ENCODE results near the gene C1QTNF4.

Gene C1QTNF4

GRCh38 chr11:47595967-47596366 is 1.8 kb upstream of the C1QTNF4 start:
- DNase-seq (ENCODE audit: low read depth, low spot score) = no peak
- H3K4me3 ChIP-seq (ENCODE audit: low read length) = no peak overlapping the region

GRCh38 chr11:47595029-47595428 is 818 bp upstream of the C1QTNF4 start:
- no peak for DNase-seq (ENCODE audit: low read depth, low spot score)
- H3K4me3 ChIP-seq (ENCODE audit: low read length) = no peak overlapping the region

- no peak overlapping the region for H3K4me3 ChIP-seq (ENCODE audit: low read length)
Measured at GRCh38 chr11:47593492-47593933, 698 bp downstream of the C1QTNF4 start.

GRCh38 chr11:47592970-47593369 is 1.2 kb downstream of the C1QTNF4 start:
- no peak overlapping the region for H3K4me3 ChIP-seq (ENCODE audit: low read length)
- DNase-seq (ENCODE audit: low read depth, low spot score) = no peak

More at GRCh38 chr11:47593492-47593933, 698 bp downstream of the C1QTNF4 start:
- no peak for DNase-seq (ENCODE audit: low read depth, low spot score)

GRCh38 chr11:47592251-47592650 is 2.0 kb downstream of the C1QTNF4 start:
- no peak for DNase-seq (ENCODE audit: low read depth, low spot score)
- no peak overlapping the region for H3K4me3 ChIP-seq (ENCODE audit: low read length)

- peak; percentile 37 for DNase-seq (ENCODE audit: low read depth, low spot score)
Measured at GRCh38 chr11:47591764-47592163, 2.4 kb downstream of the C1QTNF4 start.

GRCh38 chr11:47589977-47590861 is 4.0 kb downstream of the C1QTNF4 start:
- no peak for DNase-seq (ENCODE audit: low read depth, low spot score)
- no peak overlapping the region for H3K4me3 ChIP-seq (ENCODE audit: low read length)

More at GRCh38 chr11:47591764-47592163, 2.4 kb downstream of the C1QTNF4 start:
- peak overlapping the region; percentile 15 for H3K4me3 ChIP-seq (ENCODE audit: low read length)

GRCh38 chr11:47589584-47589976 is 4.6 kb downstream of the C1QTNF4 start:
- H3K4me3 ChIP-seq (ENCODE audit: low read length) = no peak overlapping the region
- DNase-seq (ENCODE audit: low read depth, low spot score) = no peak

GRCh38 chr11:47589118-47589517 is 5.1 kb downstream of the C1QTNF4 start:
- H3K4me3 ChIP-seq (ENCODE audit: low read length) = no peak overlapping the region
- DNase-seq (ENCODE audit: low read depth, low spot score) = no peak

- H3K4me3 ChIP-seq (ENCODE audit: low read length) = no peak overlapping the region
- DNase-seq (ENCODE audit: low read depth, low spot score) = no peak
Measured at GRCh38 chr11:47587723-47588326, 6.4 kb downstream of the C1QTNF4 start.

- no peak for DNase-seq (ENCODE audit: low read depth, low spot score)
Measured at GRCh38 chr11:47587039-47587716, 7.0 kb downstream of the C1QTNF4 start.

GRCh38 chr11:47586098-47586855 is 7.9 kb downstream of the C1QTNF4 start, which contains the start of gene FAM180B:
Gene FAM180B (plus strand): TSS chr11:47586678. CDS start chr11:47586769, 91 bp downstream.
- no peak for DNase-seq (ENCODE audit: low read depth, low spot score)
- H3K4me3 ChIP-seq (ENCODE audit: low read length) = no peak within 1 kb of the TSS

More at GRCh38 chr11:47587039-47587716, 7.0 kb downstream of the C1QTNF4 start:
- no peak overlapping the region for H3K4me3 ChIP-seq (ENCODE audit: low read length)

GRCh38 chr11:47583844-47584243 is 10.4 kb downstream of the C1QTNF4 start:
- no peak for DNase-seq (ENCODE audit: low read depth, low spot score)
- no peak overlapping the region for H3K4me3 ChIP-seq (ENCODE audit: low read length)

- peak; percentile 89 for DNase-seq (ENCODE audit: low read depth, low spot score)
- H3K4me3 ChIP-seq (ENCODE audit: low read length) = peak within 1 kb of the TSS; percentile 81
Measured at GRCh38 chr11:47578524-47579494, 15.4 kb downstream of the C1QTNF4 start, which contains the start of the genes KBTBD4 and NDUFS3. Gene KBTBD4 (minus strand): TSS chr11:47578970. CDS start chr11:47578951, 19 bp downstream. Gene NDUFS3 (plus strand): TSS chr11:47579074. CDS start chr11:47579092, 18 bp downstream.

- no peak for DNase-seq (ENCODE audit: low read depth, low spot score)
- H3K4me3 ChIP-seq (ENCODE audit: low read length) = peak overlapping the region; percentile 81
Measured at GRCh38 chr11:47577460-47578041, 16.7 kb downstream of the C1QTNF4 start.

- H3K4me3 ChIP-seq (ENCODE audit: low read length) = no peak overlapping the region
- DNase-seq (ENCODE audit: low read depth, low spot score) = no peak
Measured at GRCh38 chr11:47573321-47573720, 20.9 kb downstream of the C1QTNF4 start.

GRCh38 chr11:47572715-47573255 is 21.4 kb downstream of the C1QTNF4 start:
- DNase-seq (ENCODE audit: low read depth, low spot score) = no peak
- H3K4me3 ChIP-seq (ENCODE audit: low read length) = no peak overlapping the region
